ENCODE data around the gene FKBP15. TPM values are rescaled to one million over a fixed set of nuclear protein-coding genes. Genes with fewer than 3 reads are reported as not detected.
A peak's percentile ranks its signal among the peaks of the same experiment; 100 is the strongest.

Gene FKBP15
- total RNA-seq, result 24.4 TPM

- H3K9me3 ChIP-seq, result no peaks in the 10 kb centered on the region
- peaks cover 10 to 19% of the 10 kb centered on the region in 2 donors for H3K4me1 ChIP-seq
- H3K27me3 ChIP-seq, result no peaks in the 10 kb centered on the region
- H3K36me3 ChIP-seq, result no peaks in the 10 kb centered on the region
- H3K27ac ChIP-seq, result peak within 1 kb of the TSS; percentile 79 to 85
- peak within 1 kb of the TSS; percentile 92 to 99 for H3K4me3 ChIP-seq
- peak; percentile 95 to 99 for DNase-seq (ENCODE audit: low spot score in 2 of 2)
- TF ChIP-seq CTCF (IDR thresholded peaks at IDR 0.05), result no peak
- intact Hi-C loops (cut with DNase I), result loop anchor here (1.0 to 5.0 kb wide), 4 partner anchors 54 to 504 kb away; partner anchors contain the start of genes ALAD, CDC26, INIP and PRPF4
Measured at GRCh38 chr9:113221003-113221799, at the start of gene FKBP15, which contains the start of gene SLC31A1. TSS of gene FKBP15 (minus strand) at chr9:113221277. CDS start at chr9:113221243, 34 bp downstream. TSS of gene SLC31A1 (plus strand) at chr9:113221544. CDS start at chr9:113256149, 34,605 bp downstream.

GRCh38 chr9:113269871-113270270, 48.8 kb upstream of the FKBP15 start:
- TF ChIP-seq CTCF (IDR thresholded peaks at IDR 0.05), result no peak
- Histone ChIP-seq H3K27me3 (no peaks in the 10 kb centered on the region), H3K4me1 (peaks cover 0 to 2% of the 10 kb centered on the region in 2 donors), H3K4me3 (no peak overlapping the region), H3K9me3 (no peaks in the 10 kb centered on the region), H3K27ac (no peak overlapping the region), H3K36me3 (peaks cover 51 to 70% of the 10 kb centered on the region in 2 donors)
- intact Hi-C loops (cut with DNase I), result no loop called here
- DNase-seq (ENCODE audit: low spot score in 2 of 2), result no peak

GRCh38 chr9:113269355-113269754, 48.3 kb upstream of the FKBP15 start:
- peaks cover 51 to 70% of the 10 kb centered on the region in 2 donors for H3K36me3 ChIP-seq
- no peak for TF ChIP-seq CTCF (IDR thresholded peaks at IDR 0.05)
- no peak for DNase-seq (ENCODE audit: low spot score in 2 of 2)

GRCh38 chr9:113267911-113268566, 47.0 kb upstream of the FKBP15 start:
- DNase-seq (ENCODE audit: low spot score in 2 of 2), result no peak
- Histone ChIP-seq H3K4me3 (no peak overlapping the region), H3K27ac (no peak overlapping the region), H3K36me3 (peaks cover 48 to 68% of the 10 kb centered on the region in 2 donors), H3K4me1 (no peaks in the 10 kb centered on the region), H3K27me3 (no peaks in the 10 kb centered on the region), H3K9me3 (no peaks in the 10 kb centered on the region)
- no peak for TF ChIP-seq CTCF (IDR thresholded peaks at IDR 0.05)
- intact Hi-C loops (cut with DNase I), result no loop called here

More at GRCh38 chr9:113269355-113269754, 48.3 kb upstream of the FKBP15 start:
- no peaks in the 10 kb centered on the region for H3K9me3 ChIP-seq
- no peak overlapping the region for H3K4me3 ChIP-seq
- peaks cover 0 to 2% of the 10 kb centered on the region in 2 donors for H3K4me1 ChIP-seq
- H3K27me3 ChIP-seq, result no peaks in the 10 kb centered on the region
- intact Hi-C loops (cut with DNase I), result no loop called here
- H3K27ac ChIP-seq, result no peak overlapping the region

- peaks cover 41 to 51% of the 10 kb centered on the region in 2 donors for H3K36me3 ChIP-seq
- H3K27me3 ChIP-seq, result no peaks in the 10 kb centered on the region
- no peak for TF ChIP-seq CTCF (IDR thresholded peaks at IDR 0.05)
- no peak overlapping the region for H3K27ac ChIP-seq
- no peaks in the 10 kb centered on the region for H3K9me3 ChIP-seq
- H3K4me3 ChIP-seq, result no peak overlapping the region
- intact Hi-C loops (cut with DNase I), result no loop called here
- no peaks in the 10 kb centered on the region for H3K4me1 ChIP-seq
- no peak for DNase-seq (ENCODE audit: low spot score in 2 of 2)
Measured at GRCh38 chr9:113266174-113266573, 45.1 kb upstream of the FKBP15 start.

Data from ascending aorta (tissue), 2 donors.